OCI-LY7 (cell line): Measurements from ENCODE around the gene CLCN2. TPM values are rescaled to one million over a fixed set of nuclear protein-coding genes. Genes with fewer than 3 reads are reported as not detected.

Source experiments
- BruUV-seq: library from RNA; stranded (reverse); fragments of 400-500 nt; replicated peaks from 2 replicates; lab custom pipeline; 2021; lab: Mats Ljungman, UMichigan
- CTCF ChIA-PET: fragments of 300-600 bp; sonication (Branson Sonifier 250); formaldehyde crosslinking; loops from one replicate; lab custom pipeline; 2022; ENCODE audit warnings: antibody characterized with exemption; ENCODE audit not compliant: unreplicated experiment; lab: Charles Lee
- POLR2A ChIA-PET: fragments of 300-600 bp; sonication (Branson Sonifier 250); formaldehyde crosslinking; loops from one replicate; lab custom pipeline; 2022; ENCODE audit warnings: antibody characterized with exemption; lab: Charles Lee
- DNase-seq: peaks from one replicate; pipeline ENCODE4 v3.0.0-alpha.2; 2015; ENCODE audit warnings: low spot score
- H2AFZ ChIP-seq: fragments of 200-600 bp; sonication (generic), shearing (Covaris generic); 2 replicates; pipeline ENCODE4 v1.6.1; 2014; ENCODE audit warnings: mild to moderate bottlenecking, antibody characterized with exemption, low read length, moderate library complexity
- H3K27ac ChIP-seq: fragments of 200-600 bp; sonication (generic); 2 replicates; pipeline ENCODE4 v1.5.1; 2014; ENCODE audit warnings: mixed run types, low read depth, mild to moderate bottlenecking, moderate library complexity, low read length, inconsistent platforms; ENCODE audit not compliant: poor library complexity, severe bottlenecking
- H3K36me3 ChIP-seq: fragments of 200-600 bp; sonication (generic); 2 replicates; pipeline ENCODE4 v1.6.1; 2014; ENCODE audit warnings: mild to moderate bottlenecking, antibody characterized with exemption, low read length, moderate library complexity, mixed read lengths; ENCODE audit not compliant: insufficient read depth
- H3K4me1 ChIP-seq: fragments of 200-600 bp; sonication (generic); 2 replicates; pipeline ENCODE4 v1.5.1; 2014; ENCODE audit warnings: mild to moderate bottlenecking, low read length; ENCODE audit not compliant: insufficient read depth, poor library complexity, severe bottlenecking
- H3K4me2 ChIP-seq: fragments of 200-600 bp; sonication (generic); 2 replicates; pipeline ENCODE4 v1.6.1; 2014; ENCODE audit warnings: mild to moderate bottlenecking, low read length
- H3K4me3 ChIP-seq: fragments of 200-600 bp; sonication (generic); 2 replicates; pipeline ENCODE4 v1.5.1; 2014; ENCODE audit warnings: mild to moderate bottlenecking, low read depth, low read length; ENCODE audit not compliant: poor library complexity, severe bottlenecking
- H3K79me2 ChIP-seq: fragments of 200-600 bp; sonication (generic); 2 replicates; pipeline ENCODE4 v1.6.1; 2016; ENCODE audit warnings: low read depth, mild to moderate bottlenecking, low read length, moderate library complexity, mixed read lengths; ENCODE audit not compliant: insufficient read depth
- H3K9me2 ChIP-seq: fragments of 200-600 bp; sonication (generic); 2 replicates; pipeline ENCODE4 v1.6.1; 2016; ENCODE audit warnings: mild to moderate bottlenecking, low read length, mixed read lengths; ENCODE audit not compliant: insufficient read depth
- H3K9me3 ChIP-seq: fragments of 200-600 bp; sonication (generic); 2 replicates; pipeline ENCODE4 v1.6.1; 2014; ENCODE audit warnings: mild to moderate bottlenecking, mixed run types, low read length, mixed read lengths
- H4K20me1 ChIP-seq: fragments of 200-600 bp; sonication (generic); 2 replicates; pipeline ENCODE4 v1.6.1; 2014; ENCODE audit warnings: mild to moderate bottlenecking, antibody characterized with exemption, low read length, moderate library complexity, mixed read lengths; ENCODE audit not compliant: insufficient read depth
- EZH2phosphoT487 ChIP-seq: fragments of 200-600 bp; sonication (generic); IDR thresholded peaks from 2 replicates; pipeline ENCODE4 v1.6.1; 2018; ENCODE audit warnings: low read depth, borderline replicate concordance, mild to moderate bottlenecking, mixed run types, antibody characterized with exemption, low read length, moderate library complexity, mixed read lengths
- intact Hi-C: fragments of 100-400 bp; cut with micrococcal nuclease; formaldehyde crosslinking; loops from one replicate; pipeline ENCODE4 v1.10.0; 2022; ENCODE audit not compliant: unreplicated experiment
- total RNA-seq, 2 experiments: library from RNA; depleted of rRNA in 1 of 2; stranded (reverse); fragments of >200 nt in 1 of 2; shearing (Covaris generic) in 1 of 2; gene quantifications; 2 replicates each; pipeline ENCODE4 v1.2.3, GENCODE V29; 2014 to 2022
- TF ChIP-seq, protein P1 (sequence below): fragments of 200-600 bp; sonication (generic); conservative IDR thresholded peaks from 2 replicates; pipeline ENCODE4 v1.5.1; 2014; ENCODE audit warnings: mild to moderate bottlenecking, antibody characterized with exemption, low read length, moderate library complexity, mixed read lengths

The CLCN2 gene
- total RNA-seq, 2 experiments from 2014 or later, result 4.2 to 15.0 TPM

DNA sequence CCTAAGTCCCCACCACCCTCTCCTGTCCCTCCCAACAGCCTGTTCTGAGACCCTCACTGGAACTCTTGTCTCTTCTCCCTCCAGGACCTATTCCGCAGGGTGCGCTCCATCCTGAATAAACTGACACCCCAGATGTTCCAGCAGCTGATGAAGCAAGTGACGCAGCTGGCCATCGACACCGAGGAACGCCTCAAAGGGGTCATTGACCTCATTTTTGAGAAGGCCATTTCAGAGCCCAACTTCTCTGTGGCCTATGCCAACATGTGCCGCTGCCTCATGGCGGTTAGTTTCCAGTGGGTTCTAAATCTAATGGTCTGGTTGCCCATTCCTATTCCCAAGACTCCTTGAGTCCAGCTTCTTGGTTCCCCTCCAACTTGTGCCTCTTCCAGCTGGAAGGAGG, 37.7 kb downstream of the CLCN2 start:
- TF ChIP-seq, protein P1, sequence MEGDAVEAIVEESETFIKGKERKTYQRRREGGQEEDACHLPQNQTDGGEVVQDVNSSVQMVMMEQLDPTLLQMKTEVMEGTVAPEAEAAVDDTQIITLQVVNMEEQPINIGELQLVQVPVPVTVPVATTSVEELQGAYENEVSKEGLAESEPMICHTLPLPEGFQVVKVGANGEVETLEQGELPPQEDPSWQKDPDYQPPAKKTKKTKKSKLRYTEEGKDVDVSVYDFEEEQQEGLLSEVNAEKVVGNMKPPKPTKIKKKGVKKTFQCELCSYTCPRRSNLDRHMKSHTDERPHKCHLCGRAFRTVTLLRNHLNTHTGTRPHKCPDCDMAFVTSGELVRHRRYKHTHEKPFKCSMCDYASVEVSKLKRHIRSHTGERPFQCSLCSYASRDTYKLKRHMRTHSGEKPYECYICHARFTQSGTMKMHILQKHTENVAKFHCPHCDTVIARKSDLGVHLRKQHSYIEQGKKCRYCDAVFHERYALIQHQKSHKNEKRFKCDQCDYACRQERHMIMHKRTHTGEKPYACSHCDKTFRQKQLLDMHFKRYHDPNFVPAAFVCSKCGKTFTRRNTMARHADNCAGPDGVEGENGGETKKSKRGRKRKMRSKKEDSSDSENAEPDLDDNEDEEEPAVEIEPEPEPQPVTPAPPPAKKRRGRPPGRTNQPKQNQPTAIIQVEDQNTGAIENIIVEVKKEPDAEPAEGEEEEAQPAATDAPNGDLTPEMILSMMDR, result no peak
- Histone ChIP-seq H3K4me3 (no peak overlapping the region), H3K4me2 (no peak overlapping the region), H3K4me1 (no peaks in the 10 kb centered on the region), H3K9me2 (no peaks in the 10 kb centered on the region), H3K27ac (no peak overlapping the region), H3K79me2 (peaks cover 10% of the 10 kb centered on the region), H3K36me3 (peaks cover 100% of the 10 kb centered on the region), H3K9me3 (no peaks in the 10 kb centered on the region), H4K20me1 (peaks cover 9% of the 10 kb centered on the region; the same call in 1 of the 2 replicates), H2AFZ (no peak overlapping the region)
- ChIA-PET CTCF (no interaction called here), POLR2A (no interaction called here)
- no TSS peak for BruUV-seq
- DNase-seq, result no peak
- intact Hi-C loops, result no loop called here

GRCh38 chr3:184322731-184323487, 38.5 kb downstream of the CLCN2 start:
- Histone ChIP-seq H3K27ac (no peak overlapping the region), H3K79me2 (peaks cover 18% of the 10 kb centered on the region), H3K4me3 (no peak overlapping the region), H4K20me1 (peaks cover 13% of the 10 kb centered on the region), H3K9me3 (no peaks in the 10 kb centered on the region), H3K36me3 (peaks cover 100% of the 10 kb centered on the region), H2AFZ (no peak overlapping the region), H3K9me2 (no peaks in the 10 kb centered on the region), H3K4me1 (no peaks in the 10 kb centered on the region), H3K4me2 (no peak overlapping the region)
- intact Hi-C loops, result no loop called here
- TF ChIP-seq EZH2phosphoT487, result no peak
- TF ChIP-seq, protein P1, result no peak
- DNase-seq, result no peak
- no TSS peak for BruUV-seq
- ChIA-PET CTCF (no interaction called here), POLR2A (no interaction called here)

DNA sequence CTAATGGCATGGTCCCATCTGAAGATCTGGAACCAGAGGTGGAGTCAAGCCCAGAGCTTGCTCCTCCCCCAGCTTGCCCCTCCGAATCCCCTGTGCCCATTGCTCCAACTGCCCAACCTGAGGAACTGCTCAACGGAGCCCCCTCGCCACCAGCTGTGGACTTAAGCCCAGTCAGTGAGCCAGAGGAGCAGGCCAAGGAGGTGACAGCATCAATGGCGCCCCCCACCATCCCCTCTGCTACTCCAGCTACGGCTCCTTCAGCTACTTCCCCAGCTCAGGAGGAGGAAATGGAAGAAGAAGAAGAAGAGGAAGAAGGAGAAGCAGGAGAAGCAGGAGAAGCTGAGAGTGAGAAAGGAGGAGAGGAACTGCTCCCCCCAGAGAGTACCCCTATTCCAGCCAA, 39.7 kb downstream of the CLCN2 start:
- Histone ChIP-seq H3K9me2 (no peaks in the 10 kb centered on the region), H3K4me3 (no peak overlapping the region), H3K4me1 (peaks cover 10% of the 10 kb centered on the region), H2AFZ (no peak overlapping the region), H3K9me3 (no peaks in the 10 kb centered on the region), H3K27ac (no peak overlapping the region), H4K20me1 (peaks cover 26% of the 10 kb centered on the region), H3K79me2 (peaks cover 31% of the 10 kb centered on the region), H3K36me3 (peaks cover 100% of the 10 kb centered on the region), H3K4me2 (no peak overlapping the region)
- ChIA-PET CTCF (no interaction called here), POLR2A (no interaction called here)
- TF ChIP-seq EZH2phosphoT487, result no peak
- TF ChIP-seq, protein P1, result no peak
- no peak for DNase-seq
- intact Hi-C loops, result no loop called here
- BruUV-seq, result no TSS peak
